Nephron (organoid): ENCODE results near the gene TMCC2.

Experiments
- H3K27ac Mint-ChIP-seq, 3 experiments: 2 replicates each; pipeline ENCODE4 v1.8.0; 2020; ENCODE audit warnings: mixed read lengths in 3 of 3, mild to moderate bottlenecking in 2 of 3, moderate library complexity in 1 of 3
- H3K27me3 Mint-ChIP-seq: 2 replicates; pipeline ENCODE4 v1.8.0; 2021; ENCODE audit warnings: low read depth, mild to moderate bottlenecking, moderate library complexity, mixed read lengths
- H3K36me3 Mint-ChIP-seq: 2 replicates; pipeline ENCODE4 v1.8.0; 2020; ENCODE audit warnings: low read depth, mixed read lengths
- H3K4me1 Mint-ChIP-seq: 2 replicates; pipeline ENCODE4 v1.8.0; 2020; ENCODE audit warnings: mixed read lengths
- H3K4me3 Mint-ChIP-seq, 3 experiments: 2 replicates each; pipeline ENCODE4 v1.8.0; 2020; ENCODE audit warnings: mild to moderate bottlenecking in 3 of 3, mixed read lengths in 3 of 3, moderate library complexity in 2 of 3
- H3K9me3 Mint-ChIP-seq: 2 replicates; pipeline ENCODE4 v1.8.0; 2020; ENCODE audit warnings: mixed read lengths
- CTCF ChIP-seq, 3 experiments: fragments of 200-600 bp; sonication (generic); IDR thresholded peaks; one replicate each; pipeline ENCODE4 v1.5.0; 2021; ENCODE audit warnings: antibody characterized with exemption in 3 of 3; ENCODE audit not compliant: unreplicated experiment in 3 of 3

TMCC2 gene

GRCh38 chr1:205243350-205244191, 15.8 kb downstream of the TMCC2 start:
- no peak overlapping the region for H3K4me3 Mint-ChIP-seq
- no peaks in the 10 kb centered on the region for H3K9me3 Mint-ChIP-seq
- H3K27ac Mint-ChIP-seq: no peak overlapping the region
- H3K27me3 Mint-ChIP-seq: no peaks in the 10 kb centered on the region
- H3K4me1 Mint-ChIP-seq: peaks cover 37% of the 10 kb centered on the region
- peaks cover 6% of the 10 kb centered on the region for H3K36me3 Mint-ChIP-seq
- no peak for TF ChIP-seq CTCF (IDR thresholded peaks at IDR 0.05; ENCODE audit: unreplicated experiment in 3 of 3)

GRCh38 chr1:205244384-205244783, 16.6 kb downstream of the TMCC2 start:
- H3K4me3 Mint-ChIP-seq: no peak overlapping the region
- H3K27me3 Mint-ChIP-seq: no peaks in the 10 kb centered on the region
- peaks cover 6% of the 10 kb centered on the region for H3K36me3 Mint-ChIP-seq
- no peaks in the 10 kb centered on the region for H3K9me3 Mint-ChIP-seq
- TF ChIP-seq CTCF (IDR thresholded peaks at IDR 0.05; ENCODE audit: unreplicated experiment in 3 of 3): no peak
- H3K4me1 Mint-ChIP-seq: peaks cover 29% of the 10 kb centered on the region
- no peak overlapping the region for H3K27ac Mint-ChIP-seq

- peaks cover 6% of the 10 kb centered on the region for H3K36me3 Mint-ChIP-seq
- H3K9me3 Mint-ChIP-seq: no peaks in the 10 kb centered on the region
- H3K4me3 Mint-ChIP-seq: no peak overlapping the region
These were observed 17.4 kb downstream of the TMCC2 start for GRCh38 chr1:205245096-205245495.

GRCh38 chr1:205246351-205247119, 18.8 kb downstream of the TMCC2 start:
- Mint-ChIP-seq H3K27me3 (no peaks in the 10 kb centered on the region), H3K9me3 (no peaks in the 10 kb centered on the region)
- TF ChIP-seq CTCF (IDR thresholded peaks at IDR 0.05; ENCODE audit: unreplicated experiment in 3 of 3): no peak

More at GRCh38 chr1:205245096-205245495, 17.4 kb downstream of the TMCC2 start:
- H3K4me1 Mint-ChIP-seq: peaks cover 22% of the 10 kb centered on the region
- H3K27ac Mint-ChIP-seq: no peak overlapping the region
- no peaks in the 10 kb centered on the region for H3K27me3 Mint-ChIP-seq
- TF ChIP-seq CTCF (IDR thresholded peaks at IDR 0.05; ENCODE audit: unreplicated experiment in 3 of 3): no peak

GRCh38 chr1:205247130-205247921, 19.6 kb downstream of the TMCC2 start:
- no peaks in the 10 kb centered on the region for H3K9me3 Mint-ChIP-seq
- peak overlapping the region in 2 of 3 experiments; percentile 67 for H3K27ac Mint-ChIP-seq
- TF ChIP-seq CTCF (IDR thresholded peaks at IDR 0.05; ENCODE audit: unreplicated experiment in 3 of 3): no peak
- H3K4me3 Mint-ChIP-seq: peak overlapping the region in 2 of 3 experiments; percentile 57 to 75
- H3K27me3 Mint-ChIP-seq: no peaks in the 10 kb centered on the region
- peaks cover 5% of the 10 kb centered on the region for H3K4me1 Mint-ChIP-seq
- H3K36me3 Mint-ChIP-seq: peaks cover 4% of the 10 kb centered on the region

More at GRCh38 chr1:205246351-205247119, 18.8 kb downstream of the TMCC2 start:
- H3K4me3 Mint-ChIP-seq: peak overlapping the region in 2 of 3 experiments; percentile 57 to 75
- peak overlapping the region in 2 of 3 experiments; percentile 74 to 95 for H3K27ac Mint-ChIP-seq
- H3K4me1 Mint-ChIP-seq: peaks cover 8% of the 10 kb centered on the region
- H3K36me3 Mint-ChIP-seq: peaks cover 6% of the 10 kb centered on the region
